ENCODE results near the gene ETS1. TPM values are rescaled to one million over a fixed set of nuclear protein-coding genes. Genes with fewer than 3 reads are reported as not detected.

ETS1 gene
- total and polyA plus RNA-seq, 10 donors, result 58.1 to 455 (median 352) TPM

DNA sequence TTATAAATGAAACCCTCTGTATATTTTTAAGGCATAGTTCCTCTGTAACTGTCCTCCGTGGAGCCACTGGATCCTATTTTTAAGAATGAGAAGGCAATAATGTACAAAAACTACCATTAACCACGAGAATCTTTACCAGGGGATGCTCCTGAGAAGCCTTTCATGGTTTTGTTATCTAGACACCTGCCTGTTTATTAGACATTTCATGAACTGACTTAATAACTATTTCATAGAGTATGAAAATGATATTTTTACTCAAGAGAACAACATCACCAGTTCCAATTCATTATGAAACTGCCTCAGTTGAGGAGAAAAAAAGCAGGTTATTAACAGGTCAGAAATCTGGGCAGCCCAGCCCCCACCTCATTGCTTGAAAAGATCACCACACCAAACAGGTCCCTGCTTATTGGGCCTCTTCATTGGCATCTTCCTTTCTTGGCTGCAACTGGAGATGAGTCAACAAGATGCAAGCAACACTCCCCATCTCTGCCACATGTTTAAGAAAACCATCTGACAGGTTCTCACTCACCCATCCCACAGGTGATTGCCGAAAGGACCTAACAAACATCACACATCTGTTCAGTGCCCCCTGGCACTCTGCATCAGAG lies 27.8 kb downstream of the ETS1 start:
- 62 to 71% (median 67%) methylated on average over 3 of the region's 3 CpGs for WGBS, 5 donors
- Histone ChIP-seq H3K9me3 (no peaks in the 10 kb centered on the region), H3K27me3 (replicated peaks in 1 of 7) (no peaks in the 10 kb centered on the region), H3K4me1 (peaks cover 17 to 64% (median 26%) of the 10 kb centered on the region in 6 donors), H3K36me3 (no peaks in the 10 kb centered on the region), H3K27ac (peak overlapping the region in 2 of 8 donors; percentile 2 to 67), H3K4me3 (no peak overlapping the region)
- intact Hi-C loops (cut with DNase I; ENCODE audit: low total_unique reads), result loop anchor here (10.0 kb wide), 1 partner anchor 65 kb away; no protein-coding TSS in a partner anchor
- TF ChIP-seq POLR2AphosphoS5 (IDR thresholded peaks at IDR 0.05), result no peak
- TF ChIP-seq POLR2A (IDR thresholded peaks at IDR 0.05), result no peak
- TF ChIP-seq, protein P1, sequence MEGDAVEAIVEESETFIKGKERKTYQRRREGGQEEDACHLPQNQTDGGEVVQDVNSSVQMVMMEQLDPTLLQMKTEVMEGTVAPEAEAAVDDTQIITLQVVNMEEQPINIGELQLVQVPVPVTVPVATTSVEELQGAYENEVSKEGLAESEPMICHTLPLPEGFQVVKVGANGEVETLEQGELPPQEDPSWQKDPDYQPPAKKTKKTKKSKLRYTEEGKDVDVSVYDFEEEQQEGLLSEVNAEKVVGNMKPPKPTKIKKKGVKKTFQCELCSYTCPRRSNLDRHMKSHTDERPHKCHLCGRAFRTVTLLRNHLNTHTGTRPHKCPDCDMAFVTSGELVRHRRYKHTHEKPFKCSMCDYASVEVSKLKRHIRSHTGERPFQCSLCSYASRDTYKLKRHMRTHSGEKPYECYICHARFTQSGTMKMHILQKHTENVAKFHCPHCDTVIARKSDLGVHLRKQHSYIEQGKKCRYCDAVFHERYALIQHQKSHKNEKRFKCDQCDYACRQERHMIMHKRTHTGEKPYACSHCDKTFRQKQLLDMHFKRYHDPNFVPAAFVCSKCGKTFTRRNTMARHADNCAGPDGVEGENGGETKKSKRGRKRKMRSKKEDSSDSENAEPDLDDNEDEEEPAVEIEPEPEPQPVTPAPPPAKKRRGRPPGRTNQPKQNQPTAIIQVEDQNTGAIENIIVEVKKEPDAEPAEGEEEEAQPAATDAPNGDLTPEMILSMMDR (IDR thresholded peaks at IDR 0.05 in 8 of 11, conservative IDR thresholded peaks at IDR 0.05 in 3 of 11), result no peak
- no peak for DNase-seq

DNA sequence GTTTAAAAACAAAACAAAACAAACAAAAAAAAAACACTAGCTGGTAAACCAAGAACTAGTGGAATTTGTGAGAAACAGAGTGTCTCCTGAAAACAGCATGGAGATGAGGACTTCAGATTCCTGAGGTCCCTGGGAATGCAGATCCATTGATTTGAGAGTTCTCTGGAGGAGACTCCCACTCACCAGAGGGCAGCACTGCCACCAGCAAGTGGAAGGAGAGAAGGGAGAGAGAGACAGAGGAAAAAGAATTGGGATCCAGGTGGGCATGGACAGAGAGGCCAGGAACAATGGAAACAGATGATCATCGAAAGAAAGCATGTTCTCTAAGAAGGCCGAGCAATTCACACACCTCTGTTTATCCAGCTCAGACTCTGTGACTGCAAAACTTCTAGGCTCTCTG lies 31.8 kb downstream of the ETS1 start:
- H3K4me1 ChIP-seq, result peaks cover 18 to 70% (median 45%) of the 10 kb centered on the region in 6 donors
- no peaks in the 10 kb centered on the region for H3K9me3 ChIP-seq
- H3K27me3 ChIP-seq (replicated peaks in 1 of 7), result no peaks in the 10 kb centered on the region
- intact Hi-C loops (cut with DNase I; ENCODE audit: low total_unique reads), result loop anchor here (10.0 kb wide), 1 partner anchor 69 kb away; no protein-coding TSS in a partner anchor
- 75 to 87% (median 84%) methylated on average over 2 of the region's 2 CpGs for WGBS, 5 donors
- peak overlapping the region in 5 of 8 donors; percentile 37 to 91 (median 89) for H3K27ac ChIP-seq
- H3K36me3 ChIP-seq, result no peaks in the 10 kb centered on the region
- no peak overlapping the region for H3K4me3 ChIP-seq
- no peak for DNase-seq
- TF ChIP-seq POLR2AphosphoS5 (IDR thresholded peaks at IDR 0.05), result no peak
- TF ChIP-seq, protein P1 (IDR thresholded peaks at IDR 0.05 in 8 of 11, conservative IDR thresholded peaks at IDR 0.05 in 3 of 11), result peak in 3 of 11 experiments; percentile 23 to 33 (median 23)

DNA sequence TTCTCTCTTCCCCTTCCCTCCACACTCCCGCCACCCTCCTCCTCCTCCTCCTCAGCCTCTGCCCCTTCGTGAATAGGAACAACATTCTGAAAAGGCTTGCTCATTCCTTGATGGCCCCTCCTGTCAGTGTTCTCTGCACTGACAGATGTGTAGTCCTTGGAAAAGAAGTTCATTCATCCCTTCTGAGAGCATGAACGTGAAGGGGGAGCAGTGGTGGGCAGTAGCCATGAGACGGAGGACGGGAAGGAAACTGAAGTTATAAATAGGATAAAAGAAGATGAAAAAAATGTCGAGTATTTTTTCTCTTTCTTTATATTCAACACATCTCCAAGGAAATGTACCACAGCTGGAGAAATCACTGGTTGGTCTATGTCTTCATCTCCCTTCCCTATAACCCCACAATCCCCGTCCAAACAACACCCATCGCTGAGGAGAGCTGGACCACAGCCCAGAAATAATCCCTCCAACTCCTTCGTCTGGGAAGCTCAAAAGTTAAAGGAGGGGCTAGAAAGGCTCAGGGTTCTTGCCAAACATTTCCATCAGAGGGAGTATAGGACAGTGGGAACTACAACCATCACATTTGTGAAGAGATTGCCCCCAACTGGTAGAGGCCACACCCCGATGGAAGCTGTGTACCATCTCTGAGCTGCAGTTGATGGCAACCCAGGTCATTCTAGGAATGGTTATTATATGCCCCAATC lies 33.5 kb downstream of the ETS1 start:
- Histone ChIP-seq H3K27me3 (replicated peaks in 1 of 7) (no peaks in the 10 kb centered on the region), H3K4me1 (peaks cover 27 to 73% (median 58%) of the 10 kb centered on the region in 6 donors), H3K9me3 (no peaks in the 10 kb centered on the region), H3K36me3 (no peaks in the 10 kb centered on the region), H3K4me3 (peak overlapping the region in 1 of 8 donors; percentile 43), H3K27ac (peak overlapping the region in 7 of 8 donors; percentile 85 to 93 (median 89))
- intact Hi-C loops (cut with DNase I; ENCODE audit: low total_unique reads), result loop anchor here (10.0 kb wide), 1 partner anchor 71 kb away; no protein-coding TSS in a partner anchor
- 28 to 40% (median 30%) methylated on average over 10 of the region's 10 CpGs for WGBS, 5 donors
- TF ChIP-seq, protein P1 (IDR thresholded peaks at IDR 0.05 in 8 of 11, conservative IDR thresholded peaks at IDR 0.05 in 3 of 11), result peak in 2 of 11 experiments; percentile 9 to 28
- TF ChIP-seq POLR2A (IDR thresholded peaks at IDR 0.05), result no peak
- TF ChIP-seq POLR2AphosphoS5 (IDR thresholded peaks at IDR 0.05), result no peak
- DNase-seq, result no peak
